DND-41 (cell line): ENCODE measurements around the gene TRIP4.

Source experiments
- CTCF ChIP-seq: IDR thresholded peaks from 2 replicates; pipeline ENCODE4 v1.5.1; 2012; ENCODE audit warnings: borderline replicate concordance, low read length, moderate library complexity, mild to moderate bottlenecking; ENCODE audit not compliant: poor library complexity, severe bottlenecking; ENCODE audit errors: extremely low read depth
- EZH2 ChIP-seq: IDR thresholded peaks from 3 replicates; pipeline ENCODE4 v1.6.1; 2012; ENCODE audit warnings: borderline replicate concordance, low read depth, mild to moderate bottlenecking, moderate library complexity, low read length, inconsistent platforms; ENCODE audit not compliant: severe bottlenecking

- TF ChIP-seq CTCF (no peak), EZH2 (no peak)
These were observed 55.4 kb downstream of the TRIP4 start for GRCh38 chr15:64443016-64443415.
